ENCODE data around the gene NINL. TPM values are rescaled to one million over a fixed set of nuclear protein-coding genes. Genes with fewer than 3 reads are reported as not detected.
"Not testable (repeated sequence)": the region's sequence is repeated elsewhere in the genome, so short reads cannot be mapped to it uniquely, and the experiment has no call there.

NINL gene
- polyA plus RNA-seq, 1 donor (not counting 4 experiments of a cell fraction or from before 2014, with no cell fraction given), result 0.79 TPM

GRCh38 chr20:25563362-25563761, 22.0 kb downstream of the NINL start:
- no peak overlapping the region for H2AFZ ChIP-seq (ENCODE audit: control insufficient read depth, low read length)
- no peak overlapping the region for H3K27ac ChIP-seq (ENCODE audit: control insufficient read depth, insufficient read depth, low read length)
- no peak for DNase-seq (ENCODE audit: low read depth, low spot score)
- no peaks in the 10 kb centered on the region for H3K9me3 ChIP-seq (ENCODE audit: control insufficient read depth, low read depth, low read length)
- TF ChIP-seq EZH2 (IDR thresholded peaks at IDR 0.05; ENCODE audit: low read length) (no peak), CTCF (optimal IDR thresholded peaks at IDR 0.05 in 1 of 3, IDR thresholded peaks at IDR 0.05 in 1 of 3, conservative IDR thresholded peaks at IDR 0.05 in 1 of 3; ENCODE audit: extremely low read depth in 1 of 3, insufficient read depth in 2 of 3, low read length in 3 of 3) (no peak)
- no peak overlapping the region for H3K9ac ChIP-seq (ENCODE audit: control insufficient read depth, extremely low read depth, insufficient read depth, low read length)
- no peaks in the 10 kb centered on the region for H3K4me1 ChIP-seq (ENCODE audit: control insufficient read depth, extremely low read depth, insufficient read depth, low read length)
- H3K27me3 ChIP-seq (ENCODE audit: control insufficient read depth, extremely low read depth, insufficient read depth, low read length), result no peaks in the 10 kb centered on the region
- H3K9me1 ChIP-seq (ENCODE audit: control insufficient read depth, extremely low read depth, insufficient read depth, low read length), result no peaks in the 10 kb centered on the region
- no peak for FAIRE-seq
- H4K20me1 ChIP-seq (ENCODE audit: control insufficient read depth, extremely low read depth, insufficient read depth, low read length), result no peaks in the 10 kb centered on the region
- no peak overlapping the region for H3K4me3 ChIP-seq (ENCODE audit: control insufficient read depth in 2 of 3, extremely low read depth in 1 of 3, insufficient read depth in 2 of 3, low read depth in 1 of 3, low read length in 3 of 3)
- no peak overlapping the region for H3K4me2 ChIP-seq (ENCODE audit: control insufficient read depth, extremely low read depth, insufficient read depth, low read depth, low read length)
- H3K79me2 ChIP-seq (ENCODE audit: control insufficient read depth, insufficient read depth, low read length), result no peaks in the 10 kb centered on the region
- no peaks in the 10 kb centered on the region for H3K36me3 ChIP-seq (ENCODE audit: control insufficient read depth in 2 of 2, extremely low read depth in 1 of 2, insufficient read depth in 2 of 2, low read length in 2 of 2)
- dilution Hi-C loops (cut with MboI; ENCODE audit: extremely low pct_ligation_motif_present, low sequenced_read_pairs), result no loop called here

DNA sequence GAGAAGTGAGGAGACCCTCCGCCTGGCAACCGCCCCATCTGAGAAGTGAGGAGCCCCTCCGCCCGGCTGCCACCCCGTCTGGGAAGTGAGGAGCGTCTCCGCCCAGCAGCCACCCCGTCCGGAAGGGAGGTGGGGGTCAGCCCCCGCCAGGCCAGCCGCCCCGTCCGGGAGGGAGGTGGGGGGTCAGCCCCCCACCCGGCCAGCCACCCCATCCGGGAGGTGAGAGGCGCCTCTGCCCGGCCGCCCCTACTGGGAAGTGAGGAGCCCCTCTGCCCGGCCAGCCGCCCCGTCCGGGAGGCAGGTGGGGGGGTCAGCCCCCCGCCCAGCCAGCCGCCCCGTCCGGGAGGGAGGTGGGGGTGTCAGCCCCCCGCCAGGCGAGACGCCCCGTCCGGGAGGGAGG, 23.6 kb downstream of the NINL start:
- dilution Hi-C loops (cut with MboI; ENCODE audit: extremely low pct_ligation_motif_present, low sequenced_read_pairs); H3K4me1 ChIP-seq (ENCODE audit: control insufficient read depth, extremely low read depth, insufficient read depth, low read length); H3K27me3 ChIP-seq (ENCODE audit: control insufficient read depth, extremely low read depth, insufficient read depth, low read length); H4K20me1 ChIP-seq (ENCODE audit: control insufficient read depth, extremely low read depth, insufficient read depth, low read length); H2AFZ ChIP-seq (ENCODE audit: control insufficient read depth, low read length); FAIRE-seq; H3K36me3 ChIP-seq (ENCODE audit: control insufficient read depth in 2 of 2, extremely low read depth in 1 of 2, insufficient read depth in 2 of 2, low read length in 2 of 2); H3K27ac ChIP-seq (ENCODE audit: control insufficient read depth, insufficient read depth, low read length); H3K4me2 ChIP-seq (ENCODE audit: control insufficient read depth, extremely low read depth, insufficient read depth, low read depth, low read length); H3K9me3 ChIP-seq (ENCODE audit: control insufficient read depth, low read depth, low read length); H3K9ac ChIP-seq (ENCODE audit: control insufficient read depth, extremely low read depth, insufficient read depth, low read length); H3K79me2 ChIP-seq (ENCODE audit: control insufficient read depth, insufficient read depth, low read length); H3K9me1 ChIP-seq (ENCODE audit: control insufficient read depth, extremely low read depth, insufficient read depth, low read length); H3K4me3 ChIP-seq (ENCODE audit: control insufficient read depth in 2 of 3, extremely low read depth in 1 of 3, insufficient read depth in 2 of 3, low read depth in 1 of 3, low read length in 3 of 3); DNase-seq (ENCODE audit: low read depth, low spot score): not testable (repeated sequence)

GRCh38 chr20:25553819-25554296, 31.5 kb downstream of the NINL start:
- FAIRE-seq, result no peak
- H2AFZ ChIP-seq (ENCODE audit: control insufficient read depth, low read length), result no peak overlapping the region

More at GRCh38 chr20:25553819-25554296, 31.5 kb downstream of the NINL start:
- no peaks in the 10 kb centered on the region for H3K36me3 ChIP-seq (ENCODE audit: control insufficient read depth in 2 of 2, extremely low read depth in 1 of 2, insufficient read depth in 2 of 2, low read length in 2 of 2)
- no peaks in the 10 kb centered on the region for H3K79me2 ChIP-seq (ENCODE audit: control insufficient read depth, insufficient read depth, low read length)
- TF ChIP-seq EZH2 (IDR thresholded peaks at IDR 0.05; ENCODE audit: low read length) (no peak), CTCF (optimal IDR thresholded peaks at IDR 0.05 in 1 of 3, IDR thresholded peaks at IDR 0.05 in 1 of 3, conservative IDR thresholded peaks at IDR 0.05 in 1 of 3; ENCODE audit: extremely low read depth in 1 of 3, insufficient read depth in 2 of 3, low read length in 3 of 3) (no peak)
- dilution Hi-C loops (cut with MboI; ENCODE audit: extremely low pct_ligation_motif_present, low sequenced_read_pairs), result no loop called here
- no peaks in the 10 kb centered on the region for H3K9me1 ChIP-seq (ENCODE audit: control insufficient read depth, extremely low read depth, insufficient read depth, low read length)
- H3K9me3 ChIP-seq (ENCODE audit: control insufficient read depth, low read depth, low read length), result no peaks in the 10 kb centered on the region
- no peak overlapping the region for H3K27ac ChIP-seq (ENCODE audit: control insufficient read depth, insufficient read depth, low read length)
- no peak for DNase-seq (ENCODE audit: low read depth, low spot score)
- no peak overlapping the region for H3K4me3 ChIP-seq (ENCODE audit: control insufficient read depth in 2 of 3, extremely low read depth in 1 of 3, insufficient read depth in 2 of 3, low read depth in 1 of 3, low read length in 3 of 3)
- no peaks in the 10 kb centered on the region for H3K4me1 ChIP-seq (ENCODE audit: control insufficient read depth, extremely low read depth, insufficient read depth, low read length)
- no peaks in the 10 kb centered on the region for H3K27me3 ChIP-seq (ENCODE audit: control insufficient read depth, extremely low read depth, insufficient read depth, low read length)
- H3K9ac ChIP-seq (ENCODE audit: control insufficient read depth, extremely low read depth, insufficient read depth, low read length), result no peak overlapping the region
- H3K4me2 ChIP-seq (ENCODE audit: control insufficient read depth, extremely low read depth, insufficient read depth, low read depth, low read length), result no peak overlapping the region
- no peaks in the 10 kb centered on the region for H4K20me1 ChIP-seq (ENCODE audit: control insufficient read depth, extremely low read depth, insufficient read depth, low read length)
